Natural killer cell (primary cell): ENCODE results near the gene SORL1. TPM values are rescaled to one million over a fixed set of nuclear protein-coding genes. Genes with fewer than 3 reads are reported as not detected.
"Not testable (repeated sequence)": the region's sequence is repeated elsewhere in the genome, so short reads cannot be mapped to it uniquely, and the experiment has no call there.

ENCODE experiments used
- ATAC-seq, 3 donors: fragments of 150-1000 bp in 2 of 3; fragments of 200-7000 bp in 1 of 3; cut with Tn5 transposase; 1 replicate in 1 of 3; 2 replicates in 2 of 3; pipeline ENCODE4 v1.10.0; 2021; ENCODE audit warnings: mild to moderate bottlenecking in 2 of 3, moderate library complexity in 2 of 3
- DNase-seq, 2 donors: peaks; one replicate each; pipeline versions ENCODE4 v3.0.0 to v3.0.0-alpha.2; 2013 to 2021; ENCODE audit warnings: mixed read lengths in 1 of 2
- H3K27ac ChIP-seq: one replicate; pipeline ENCODE4 v1.5.1; 2013; ENCODE audit warnings: mild to moderate bottlenecking, low read length
- H3K27me3 ChIP-seq: one replicate; pipeline ENCODE4 v1.6.1; 2013; ENCODE audit warnings: low read length; ENCODE audit not compliant: control insufficient read depth, insufficient read depth
- H3K36me3 ChIP-seq: one replicate; pipeline ENCODE4 v1.6.1; 2013; ENCODE audit warnings: low read length; ENCODE audit not compliant: control insufficient read depth, insufficient read depth
- H3K4me1 ChIP-seq: one replicate; pipeline ENCODE4 v1.6.1; 2013; ENCODE audit warnings: low read length; ENCODE audit not compliant: control insufficient read depth, insufficient read depth
- H3K4me3 ChIP-seq: one replicate; pipeline ENCODE4 v1.5.1; 2013; ENCODE audit warnings: low read length
- H3K9me3 ChIP-seq: one replicate; pipeline ENCODE4 v1.6.1; 2013; ENCODE audit warnings: low read length; ENCODE audit not compliant: control insufficient read depth, insufficient read depth
- H3K27ac Mint-ChIP-seq, 2 donors: one replicate each; pipeline ENCODE4 v1.8.0; 2022; ENCODE audit warnings: mild to moderate bottlenecking in 2 of 2, mixed read lengths in 2 of 2, moderate library complexity in 1 of 2
- H3K27me3 Mint-ChIP-seq, 2 donors: one replicate each; pipeline ENCODE4 v1.8.0; 2022; ENCODE audit warnings: low read depth in 2 of 2, mixed read lengths in 2 of 2
- H3K36me3 Mint-ChIP-seq: one replicate; pipeline ENCODE4 v1.8.0; 2022; ENCODE audit warnings: mixed read lengths
- H3K4me1 Mint-ChIP-seq, 2 donors: one replicate each; pipeline ENCODE4 v1.8.0; 2022; ENCODE audit warnings: mixed read lengths in 2 of 2
- H3K4me3 Mint-ChIP-seq: one replicate; pipeline ENCODE4 v1.8.0; 2022; ENCODE audit warnings: mild to moderate bottlenecking, moderate library complexity, mixed read lengths
- H3K9me3 Mint-ChIP-seq, 2 donors: one replicate each; pipeline ENCODE4 v1.8.0; 2022; ENCODE audit warnings: mixed read lengths in 2 of 2
- WGBS: methylation state at CpG from one replicate; pipeline ENCODE4 v1.1.7; 2013; ENCODE audit warnings: missing lambda C conversion rate; ENCODE audit not compliant: insufficient coverage; 5-methylcytosine and 5-hydroxymethylcytosine counted together
- intact Hi-C: fragments of 100-400 bp; cut with micrococcal nuclease; formaldehyde crosslinking; loops from one replicate; pipeline ENCODE4 v1.14.2; 2022
- total RNA-seq, 4 donors: library from RNA; stranded (reverse); fragments of 120-200 nt in 1 of 4; gene quantifications; one replicate each; pipeline versions ENCODE4 v1.2.3 to v1.2.4, GENCODE V29; 2013 to 2022
- TF ChIP-seq, protein P1 (sequence below): fragments of 200-600 bp; IDR thresholded peaks from one replicate; pipeline ENCODE4 v1.8.0; 2022; ENCODE audit warnings: antibody characterized with exemption

The SORL1 gene
- total RNA-seq, 3 donors from 2014 or later (not counting 1 experiment from before 2014, with no cell fraction given) = 386 to 519 (median 456) TPM

- no peak overlapping the region for H3K4me3 Mint-ChIP-seq
- no peaks in the 10 kb centered on the region for H3K27me3 Mint-ChIP-seq
- H3K9me3 ChIP-seq = no peaks in the 10 kb centered on the region
- no peaks in the 10 kb centered on the region for H3K4me1 ChIP-seq
- no peaks in the 10 kb centered on the region for H3K9me3 Mint-ChIP-seq
- intact Hi-C loops = no loop called here
- no peaks in the 10 kb centered on the region for H3K4me1 Mint-ChIP-seq
- TF ChIP-seq, protein P1, sequence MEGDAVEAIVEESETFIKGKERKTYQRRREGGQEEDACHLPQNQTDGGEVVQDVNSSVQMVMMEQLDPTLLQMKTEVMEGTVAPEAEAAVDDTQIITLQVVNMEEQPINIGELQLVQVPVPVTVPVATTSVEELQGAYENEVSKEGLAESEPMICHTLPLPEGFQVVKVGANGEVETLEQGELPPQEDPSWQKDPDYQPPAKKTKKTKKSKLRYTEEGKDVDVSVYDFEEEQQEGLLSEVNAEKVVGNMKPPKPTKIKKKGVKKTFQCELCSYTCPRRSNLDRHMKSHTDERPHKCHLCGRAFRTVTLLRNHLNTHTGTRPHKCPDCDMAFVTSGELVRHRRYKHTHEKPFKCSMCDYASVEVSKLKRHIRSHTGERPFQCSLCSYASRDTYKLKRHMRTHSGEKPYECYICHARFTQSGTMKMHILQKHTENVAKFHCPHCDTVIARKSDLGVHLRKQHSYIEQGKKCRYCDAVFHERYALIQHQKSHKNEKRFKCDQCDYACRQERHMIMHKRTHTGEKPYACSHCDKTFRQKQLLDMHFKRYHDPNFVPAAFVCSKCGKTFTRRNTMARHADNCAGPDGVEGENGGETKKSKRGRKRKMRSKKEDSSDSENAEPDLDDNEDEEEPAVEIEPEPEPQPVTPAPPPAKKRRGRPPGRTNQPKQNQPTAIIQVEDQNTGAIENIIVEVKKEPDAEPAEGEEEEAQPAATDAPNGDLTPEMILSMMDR = no peak
- H3K27me3 ChIP-seq = no peaks in the 10 kb centered on the region
- H3K36me3 ChIP-seq = no peaks in the 10 kb centered on the region
- no peak overlapping the region for H3K27ac Mint-ChIP-seq
- H3K36me3 Mint-ChIP-seq = no peaks in the 10 kb centered on the region
- DNase-seq (no peak), ATAC-seq (no peak)
- WGBS = 78% methylated on average over 2 of the region's 2 CpGs
- no peak overlapping the region for H3K27ac ChIP-seq
- no peak overlapping the region for H3K4me3 ChIP-seq
Observed at GRCh38 chr11:121408830-121409229, 43.3 kb upstream of the SORL1 start.

DNA sequence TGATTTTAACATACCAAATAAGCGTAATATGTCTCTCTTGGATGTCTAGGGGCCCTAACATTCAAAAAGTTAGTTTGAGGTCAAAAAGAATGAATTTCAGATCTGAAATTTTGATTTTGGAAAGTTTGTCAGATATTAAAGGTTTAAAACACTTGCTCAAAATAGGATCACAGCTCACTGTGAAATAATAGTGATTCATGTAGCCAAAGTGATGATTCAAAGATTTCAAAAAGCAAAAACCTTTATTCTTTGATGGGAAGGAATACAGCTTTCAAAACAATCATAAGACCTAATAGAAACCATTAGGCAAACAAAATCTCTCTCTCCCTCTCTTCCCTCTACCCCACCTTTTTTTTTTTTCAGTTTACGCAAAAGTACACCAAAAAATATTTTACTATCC, 42.1 kb upstream of the SORL1 start:
- H3K27me3 Mint-ChIP-seq, H3K27me3 ChIP-seq, H3K4me3 Mint-ChIP-seq, H3K9me3 Mint-ChIP-seq, H3K27ac Mint-ChIP-seq, H3K36me3 Mint-ChIP-seq, H3K4me3 ChIP-seq, ATAC-seq, H3K4me1 Mint-ChIP-seq, H3K9me3 ChIP-seq, intact Hi-C loops, DNase-seq, H3K27ac ChIP-seq, H3K36me3 ChIP-seq, H3K4me1 ChIP-seq: not testable (repeated sequence)
- no CpG with 5 or more reads among the region's 2 CpGs for WGBS

- H3K4me3 Mint-ChIP-seq, DNase-seq, H3K9me3 ChIP-seq, H3K27ac ChIP-seq, ATAC-seq, H3K36me3 ChIP-seq, H3K9me3 Mint-ChIP-seq, H3K27ac Mint-ChIP-seq, H3K36me3 Mint-ChIP-seq, H3K27me3 Mint-ChIP-seq, H3K27me3 ChIP-seq, H3K4me3 ChIP-seq, intact Hi-C loops, H3K4me1 ChIP-seq: not testable (repeated sequence)
- peaks cover 5 to 16% of the 10 kb centered on the region in 2 donors for H3K4me1 Mint-ChIP-seq
Observed at GRCh38 chr11:121411330-121411729, 40.8 kb upstream of the SORL1 start.

GRCh38 chr11:121412000-121412587, 40.0 kb upstream of the SORL1 start:
- no peaks in the 10 kb centered on the region for H3K36me3 ChIP-seq
- no peak overlapping the region for H3K27ac ChIP-seq
- Mint-ChIP-seq H3K27ac (no peak overlapping the region), H3K36me3 (no peaks in the 10 kb centered on the region), H3K4me1 (peaks cover 9 to 24% of the 10 kb centered on the region in 2 donors), H3K9me3 (no peaks in the 10 kb centered on the region), H3K27me3 (no peaks in the 10 kb centered on the region), H3K4me3 (no peak overlapping the region)
- TF ChIP-seq, protein P1 = no peak
- no peak for ATAC-seq
- 92% methylated on average over 4 of the region's 4 CpGs for WGBS
- peaks cover 4% of the 10 kb centered on the region for H3K4me1 ChIP-seq
- no peak for DNase-seq
- intact Hi-C loops = no loop called here
- H3K9me3 ChIP-seq = no peaks in the 10 kb centered on the region
- H3K4me3 ChIP-seq = no peak overlapping the region
- H3K27me3 ChIP-seq = no peaks in the 10 kb centered on the region
